OCI-LY1 (cell line): Measurements from ENCODE around the gene DHRS11.

Source experiments
- H2AFZ ChIP-seq: fragments of 200-600 bp; sonication (generic), shearing (Covaris generic); 2 replicates; pipeline ENCODE4 v1.6.0; 2014; ENCODE audit warnings: antibody characterized with exemption, mild to moderate bottlenecking, low read length
- H3F3A ChIP-seq: fragments of 200-600 bp; sonication (generic), shearing (Covaris generic); 2 replicates; pipeline ENCODE4 v1.6.0; 2014; ENCODE audit warnings: mild to moderate bottlenecking, antibody characterized with exemption, low read length, moderate library complexity; ENCODE audit not compliant: insufficient read depth
- H3K27ac ChIP-seq: fragments of 200-600 bp; sonication (generic); 2 replicates; pipeline ENCODE4 v1.5.1; 2014; ENCODE audit warnings: low read length, mixed run types, mild to moderate bottlenecking, low read depth; ENCODE audit not compliant: poor library complexity, severe bottlenecking
- H3K27me3 ChIP-seq: fragments of 200-600 bp; sonication (generic); 2 replicates; pipeline ENCODE4 v1.6.0; 2014; ENCODE audit warnings: antibody characterized with exemption, mild to moderate bottlenecking, low read length, moderate library complexity; ENCODE audit not compliant: insufficient read depth
- H3K36me3 ChIP-seq: fragments of 200-600 bp; sonication (generic); 2 replicates; pipeline ENCODE4 v1.6.1; 2014; ENCODE audit warnings: mild to moderate bottlenecking, antibody characterized with exemption, low read length, moderate library complexity, mixed read lengths; ENCODE audit not compliant: insufficient read depth
- H3K4me1 ChIP-seq: fragments of 200-600 bp; sonication (generic); 2 replicates; pipeline ENCODE4 v1.5.1; 2014; ENCODE audit warnings: mild to moderate bottlenecking, low read length, moderate library complexity; ENCODE audit not compliant: insufficient read depth, severe bottlenecking
- H3K4me2 ChIP-seq: fragments of 200-600 bp; sonication (generic), shearing (Covaris generic); 2 replicates; pipeline ENCODE4 v1.6.1; 2014; ENCODE audit warnings: low read length
- H3K4me3 ChIP-seq: fragments of 200-600 bp; sonication (generic); 2 replicates; pipeline ENCODE4 v1.5.1; 2014; ENCODE audit warnings: low read length, low read depth, mild to moderate bottlenecking, mixed read lengths; ENCODE audit not compliant: poor library complexity, severe bottlenecking
- H3K79me2 ChIP-seq: fragments of 200-600 bp; shearing (Covaris generic); 2 replicates; pipeline ENCODE4 v1.6.1; 2016; ENCODE audit warnings: mixed run types, low read length, mixed read lengths; ENCODE audit not compliant: insufficient read depth
- H3K9ac ChIP-seq: fragments of 200-600 bp; sonication (generic), shearing (Covaris generic); 2 replicates; pipeline ENCODE4 v1.6.1; 2014; ENCODE audit warnings: mild to moderate bottlenecking, low read length, mixed read lengths
- H3K9me2 ChIP-seq: fragments of 200-600 bp; sonication (generic), shearing (Covaris generic); 2 replicates; pipeline ENCODE4 v1.6.1; 2014; ENCODE audit warnings: low read depth, mild to moderate bottlenecking, low read length, mixed read lengths
- H3K9me3 ChIP-seq: fragments of 200-600 bp; shearing (Covaris generic); 2 replicates; pipeline ENCODE4 v1.6.1; 2014; ENCODE audit warnings: low read length, mixed read lengths
- H4K20me1 ChIP-seq: fragments of 200-600 bp; sonication (generic), shearing (Covaris generic); 2 replicates; pipeline ENCODE4 v1.6.0; 2016; ENCODE audit warnings: mild to moderate bottlenecking, low read length; ENCODE audit not compliant: insufficient read depth
- CTCF ChIP-seq: fragments of 200-600 bp; sonication (generic), shearing (Covaris generic); IDR thresholded peaks from 2 replicates; pipeline ENCODE4 v1.5.1; 2017; ENCODE audit warnings: mild to moderate bottlenecking, antibody characterized with exemption, low read length, moderate library complexity, mixed read lengths
- EZH2 ChIP-seq: fragments of 200-600 bp; sonication (generic), shearing (Covaris generic); IDR thresholded peaks from 2 replicates; pipeline ENCODE4 v1.8.0; 2017; ENCODE audit warnings: borderline replicate concordance, mixed run types, mild to moderate bottlenecking, antibody characterized with exemption, low read length, moderate library complexity, mixed read lengths

The DHRS11 gene

DNA sequence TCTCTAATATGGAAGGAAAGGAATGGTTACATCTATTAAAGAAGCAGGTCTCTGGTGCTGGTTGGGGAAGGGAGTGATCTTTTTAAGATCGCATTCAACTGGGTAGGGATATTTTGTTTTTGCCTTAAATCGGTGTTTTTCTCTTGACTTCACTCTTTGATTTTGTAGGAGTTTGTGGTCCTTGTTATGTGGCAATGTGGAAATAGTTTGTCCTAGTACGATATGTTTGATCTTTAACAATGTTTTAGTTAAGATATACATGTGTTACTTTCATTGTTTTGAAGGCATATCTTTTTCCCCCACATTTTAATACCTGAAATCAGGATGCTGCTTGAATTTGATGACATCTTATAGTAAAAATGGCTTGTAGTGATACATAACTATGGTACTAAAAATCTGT lies 38.2 kb upstream of the DHRS11 start:
- peaks cover 62% of the 10 kb centered on the region for H3K36me3 ChIP-seq
- H2AFZ ChIP-seq: no peak overlapping the region
- H3K9me2 ChIP-seq: no peaks in the 10 kb centered on the region
- H3K4me2 ChIP-seq: no peak overlapping the region
- H3K79me2 ChIP-seq: peaks cover 72% of the 10 kb centered on the region
- no peaks in the 10 kb centered on the region for H4K20me1 ChIP-seq
- peaks cover 51% of the 10 kb centered on the region for H3K4me1 ChIP-seq
- H3K27ac ChIP-seq: no peak overlapping the region
- no peak overlapping the region for H3K9ac ChIP-seq
- no peaks in the 10 kb centered on the region for H3K9me3 ChIP-seq
- TF ChIP-seq EZH2 (no peak), CTCF (no peak)
- H3K4me3 ChIP-seq: no peak overlapping the region
- H3F3A ChIP-seq: no peaks in the 10 kb centered on the region
- no peaks in the 10 kb centered on the region for H3K27me3 ChIP-seq

DNA sequence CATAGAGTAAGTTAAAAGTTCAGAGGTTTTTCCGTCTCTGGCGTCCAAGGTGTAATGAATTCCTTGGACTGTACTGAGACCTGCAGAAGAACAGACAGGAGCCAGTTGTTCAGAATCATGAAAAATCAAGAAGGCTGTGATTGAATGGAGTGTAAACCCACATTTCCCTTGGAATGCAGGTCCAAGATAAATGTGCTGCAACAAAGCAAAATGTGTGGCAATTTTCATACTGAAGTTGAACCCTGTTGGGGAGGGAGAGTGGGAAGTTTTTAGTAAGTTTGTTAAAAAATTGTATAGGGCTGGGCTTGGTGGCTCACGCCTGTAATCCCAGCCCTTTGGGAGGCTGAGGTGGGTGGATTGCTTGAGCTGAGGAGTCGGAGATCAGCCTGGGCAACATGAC lies 25.6 kb upstream of the DHRS11 start:
- H3F3A ChIP-seq: no peaks in the 10 kb centered on the region
- H3K27me3 ChIP-seq: no peaks in the 10 kb centered on the region
- H2AFZ ChIP-seq: no peak overlapping the region
- no peaks in the 10 kb centered on the region for H3K9me2 ChIP-seq
- peaks cover 86% of the 10 kb centered on the region for H3K36me3 ChIP-seq
- no peaks in the 10 kb centered on the region for H3K9me3 ChIP-seq
- no peak overlapping the region for H3K4me2 ChIP-seq
- H3K9ac ChIP-seq: no peak overlapping the region
- H3K79me2 ChIP-seq: peaks cover 7% of the 10 kb centered on the region; the same call in 1 of the 2 replicates
- TF ChIP-seq EZH2 (no peak), CTCF (no peak)
- H3K4me1 ChIP-seq: no peaks in the 10 kb centered on the region
- H4K20me1 ChIP-seq: no peaks in the 10 kb centered on the region
- no peak overlapping the region for H3K27ac ChIP-seq
- no peak overlapping the region for H3K4me3 ChIP-seq

GRCh38 chr17:36575028-36575427 lies 16.7 kb upstream of the DHRS11 start:
- TF ChIP-seq EZH2: no peak
- no peak for TF ChIP-seq CTCF
- Histone ChIP-seq H3K79me2 (peaks cover 22% of the 10 kb centered on the region), H3K9ac (no peak overlapping the region), H3K4me2 (no peak overlapping the region), H3K9me3 (no peaks in the 10 kb centered on the region), H3K4me3 (no peak overlapping the region), H3K36me3 (peaks cover 84% of the 10 kb centered on the region), H3F3A (no peaks in the 10 kb centered on the region), H3K27me3 (no peaks in the 10 kb centered on the region), H3K4me1 (no peaks in the 10 kb centered on the region), H3K9me2 (no peaks in the 10 kb centered on the region), H2AFZ (no peak overlapping the region), H3K27ac (no peak overlapping the region), H4K20me1 (0 out of 2 replicates have a peak, but pooled peaks cover 3% of the 10 kb centered on the region)
